Measurements from ENCODE around the gene DYNC1H1.

DNA sequence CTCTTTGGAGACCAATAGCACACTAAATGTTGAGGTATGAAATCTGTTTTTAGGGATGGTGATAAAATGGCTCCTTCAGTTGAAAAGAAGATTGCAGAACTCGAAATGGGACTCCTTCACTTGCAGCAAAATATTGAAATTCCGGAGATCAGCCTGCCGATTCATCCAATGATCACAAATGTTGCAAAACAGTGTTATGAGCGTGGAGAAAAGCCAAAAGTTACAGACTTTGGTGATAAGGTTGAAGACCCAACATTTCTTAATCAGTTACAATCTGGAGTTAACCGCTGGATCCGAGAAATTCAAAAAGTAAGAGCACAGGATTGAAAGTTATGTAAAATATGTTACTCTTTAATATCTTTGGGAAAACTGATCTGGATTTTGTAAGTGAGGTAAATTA lies 15.3 kb downstream of the DYNC1H1 start:
- TF ChIP-seq, protein P1, sequence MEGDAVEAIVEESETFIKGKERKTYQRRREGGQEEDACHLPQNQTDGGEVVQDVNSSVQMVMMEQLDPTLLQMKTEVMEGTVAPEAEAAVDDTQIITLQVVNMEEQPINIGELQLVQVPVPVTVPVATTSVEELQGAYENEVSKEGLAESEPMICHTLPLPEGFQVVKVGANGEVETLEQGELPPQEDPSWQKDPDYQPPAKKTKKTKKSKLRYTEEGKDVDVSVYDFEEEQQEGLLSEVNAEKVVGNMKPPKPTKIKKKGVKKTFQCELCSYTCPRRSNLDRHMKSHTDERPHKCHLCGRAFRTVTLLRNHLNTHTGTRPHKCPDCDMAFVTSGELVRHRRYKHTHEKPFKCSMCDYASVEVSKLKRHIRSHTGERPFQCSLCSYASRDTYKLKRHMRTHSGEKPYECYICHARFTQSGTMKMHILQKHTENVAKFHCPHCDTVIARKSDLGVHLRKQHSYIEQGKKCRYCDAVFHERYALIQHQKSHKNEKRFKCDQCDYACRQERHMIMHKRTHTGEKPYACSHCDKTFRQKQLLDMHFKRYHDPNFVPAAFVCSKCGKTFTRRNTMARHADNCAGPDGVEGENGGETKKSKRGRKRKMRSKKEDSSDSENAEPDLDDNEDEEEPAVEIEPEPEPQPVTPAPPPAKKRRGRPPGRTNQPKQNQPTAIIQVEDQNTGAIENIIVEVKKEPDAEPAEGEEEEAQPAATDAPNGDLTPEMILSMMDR (IDR thresholded peaks at IDR 0.05), result no peak
- no peak for TF ChIP-seq POLR2A (IDR thresholded peaks at IDR 0.05)

Data from adrenal gland (tissue), 5 donors.